ENCODE measurements around the gene FRG1.
"Not testable (repeated sequence)": the region's sequence is repeated elsewhere in the genome, so short reads cannot be mapped to it uniquely, and the experiment has no call there.

- not testable (repeated sequence) for TF ChIP-seq PKNOX1 (IDR thresholded peaks at IDR 0.05); BHLHE40 (IDR thresholded peaks at IDR 0.05; ENCODE audit: borderline replicate concordance); CTBP1 (IDR thresholded peaks at IDR 0.05; ENCODE audit: borderline replicate concordance); FOXM1 (IDR thresholded peaks at IDR 0.05; ENCODE audit: borderline replicate concordance); FOXA1 (IDR thresholded peaks at IDR 0.05); SP1 (IDR thresholded peaks at IDR 0.05); FOXK2 (IDR thresholded peaks at IDR 0.05); ELF4 (IDR thresholded peaks at IDR 0.05); TARDBP (IDR thresholded peaks at IDR 0.05); SUZ12 (IDR thresholded peaks at IDR 0.05)
Observed at GRCh38 chr4:189926742-189927141, 13.9 kb upstream of the FRG1 start.

Data from HEK293T (cell line).